MM.1S (cell line): ENCODE results near the gene DNLZ.

Experiments used
- DNase-seq: peaks from one replicate; pipeline ENCODE4 v3.0.0-alpha.2; 2015
- H2AFZ ChIP-seq: fragments of 300-600 bp; sonication (generic); 2 replicates; pipeline ENCODE4 v1.6.0; 2016; ENCODE audit warnings: antibody characterized with exemption, low read length
- H3F3A ChIP-seq: fragments of 300-600 bp; sonication (generic); 2 replicates; pipeline ENCODE4 v1.6.1; 2016; ENCODE audit warnings: mild to moderate bottlenecking, antibody characterized with exemption, low read length, moderate library complexity, mixed read lengths; ENCODE audit not compliant: insufficient read depth
- H3K27ac ChIP-seq: fragments of 300-600 bp; sonication (generic); 2 replicates; pipeline ENCODE4 v1.5.1; 2016; ENCODE audit warnings: mild to moderate bottlenecking, low read length
- H3K27me3 ChIP-seq: fragments of 300-600 bp; sonication (generic); replicated peaks from 2 replicates; pipeline ENCODE4 v1.6.0; 2016; ENCODE audit warnings: low read length; ENCODE audit not compliant: insufficient read depth
- H3K36me3 ChIP-seq: fragments of 300-600 bp; sonication (generic); replicated peaks from 2 replicates; pipeline ENCODE4 v1.6.1; 2016; ENCODE audit warnings: mild to moderate bottlenecking, low read length, mixed read lengths; ENCODE audit not compliant: insufficient read depth
- H3K4me1 ChIP-seq: fragments of 300-600 bp; sonication (generic); 2 replicates; pipeline ENCODE4 v1.6.1; 2016; ENCODE audit warnings: low read length, mixed read lengths
- H3K4me2 ChIP-seq: fragments of 300-600 bp; sonication (generic); 2 replicates; pipeline ENCODE4 v1.6.0; 2016; ENCODE audit warnings: low read depth, low read length
- H3K4me3 ChIP-seq: fragments of 300-600 bp; sonication (generic); 2 replicates; pipeline ENCODE4 v1.5.1; 2016; ENCODE audit warnings: low read length, mixed read lengths
- H3K79me2 ChIP-seq: fragments of 300-600 bp; sonication (generic); 2 replicates; pipeline ENCODE4 v1.6.1; 2016; ENCODE audit warnings: mixed run types, low read length, mixed read lengths
- H3K9ac ChIP-seq: fragments of 300-600 bp; sonication (generic); 2 replicates; pipeline ENCODE4 v1.6.1; 2016; ENCODE audit warnings: low read length, mixed read lengths
- H3K9me2 ChIP-seq: fragments of 300-600 bp; sonication (generic); replicated peaks from 2 replicates; pipeline ENCODE4 v1.6.1; 2016; ENCODE audit warnings: mild to moderate bottlenecking, low read length, mixed read lengths; ENCODE audit not compliant: insufficient read depth
- H3K9me3 ChIP-seq: fragments of 300-600 bp; sonication (generic); replicated peaks from 2 replicates; pipeline ENCODE4 v1.6.1; 2016; ENCODE audit warnings: mild to moderate bottlenecking, low read length, mixed read lengths; ENCODE audit not compliant: insufficient read depth
- H4K20me1 ChIP-seq: fragments of 300-600 bp; sonication (generic); 2 replicates; pipeline ENCODE4 v1.6.1; 2016; ENCODE audit warnings: mild to moderate bottlenecking, low read length, moderate library complexity, mixed read lengths; ENCODE audit not compliant: insufficient read depth
- CTCF ChIP-seq: fragments of 300-600 bp; sonication (generic); IDR thresholded peaks from 2 replicates; pipeline ENCODE4 v1.5.1; 2016; ENCODE audit warnings: antibody characterized with exemption, low read length, mixed read lengths
- EZH2 ChIP-seq: fragments of 300-600 bp; sonication (generic); optimal IDR thresholded peaks from 2 replicates; pipeline ENCODE3; 2017; ENCODE audit warnings: low read depth, mild to moderate bottlenecking, antibody characterized with exemption, low read length, mixed read lengths
- EZH2phosphoT487 ChIP-seq: fragments of 300-600 bp; sonication (generic); IDR thresholded peaks from 2 replicates; pipeline ENCODE4 v1.6.1; 2018; ENCODE audit warnings: antibody characterized with exemption, low read length

DNLZ gene

GRCh38 chr9:136325358-136325757, 38.2 kb downstream of the DNLZ start:
- Histone ChIP-seq H3K27ac (no peak overlapping the region), H3K9me3 (no peaks in the 10 kb centered on the region), H3F3A (no peaks in the 10 kb centered on the region), H3K27me3 (peaks cover 92% of the 10 kb centered on the region), H3K4me3 (no peak overlapping the region), H3K36me3 (no peaks in the 10 kb centered on the region), H3K9ac (no peak overlapping the region), H3K79me2 (no peaks in the 10 kb centered on the region), H2AFZ (no peak overlapping the region), H3K4me1 (no peaks in the 10 kb centered on the region), H3K4me2 (no peak overlapping the region), H3K9me2 (no peaks in the 10 kb centered on the region), H4K20me1 (no peaks in the 10 kb centered on the region)
- DNase-seq, result no peak
- TF ChIP-seq CTCF (no peak), EZH2 (no peak), EZH2phosphoT487 (no peak)

GRCh38 chr9:136324501-136325300, 38.8 kb downstream of the DNLZ start:
- Histone ChIP-seq H4K20me1 (no peaks in the 10 kb centered on the region), H3K79me2 (no peaks in the 10 kb centered on the region), H2AFZ (no peak overlapping the region), H3K4me2 (no peak overlapping the region), H3K9me3 (no peaks in the 10 kb centered on the region), H3K4me3 (no peak overlapping the region), H3K27me3 (peaks cover 92% of the 10 kb centered on the region), H3K9me2 (no peaks in the 10 kb centered on the region), H3F3A (no peaks in the 10 kb centered on the region), H3K27ac (no peak overlapping the region), H3K4me1 (no peaks in the 10 kb centered on the region), H3K36me3 (no peaks in the 10 kb centered on the region), H3K9ac (no peak overlapping the region)
- TF ChIP-seq CTCF (no peak), EZH2phosphoT487 (no peak), EZH2 (no peak)
- DNase-seq, result no peak

GRCh38 chr9:136323371-136323789, 40.2 kb downstream of the DNLZ start:
- Histone ChIP-seq H4K20me1 (no peaks in the 10 kb centered on the region), H3F3A (no peaks in the 10 kb centered on the region), H3K36me3 (no peaks in the 10 kb centered on the region), H3K4me2 (no peak overlapping the region), H3K27ac (no peak overlapping the region), H3K4me1 (no peaks in the 10 kb centered on the region), H3K9me3 (no peaks in the 10 kb centered on the region), H3K4me3 (no peak overlapping the region), H3K79me2 (no peaks in the 10 kb centered on the region), H3K27me3 (peaks cover 90% of the 10 kb centered on the region), H3K9me2 (no peaks in the 10 kb centered on the region), H3K9ac (no peak overlapping the region), H2AFZ (no peak overlapping the region)
- TF ChIP-seq EZH2, result no peak
- no peak for DNase-seq

- no peak overlapping the region for H3K4me3 ChIP-seq
- H3K9ac ChIP-seq, result no peak overlapping the region
- H3K27ac ChIP-seq, result no peak overlapping the region
- no peaks in the 10 kb centered on the region for H3F3A ChIP-seq
- H3K36me3 ChIP-seq, result no peaks in the 10 kb centered on the region
- H3K27me3 ChIP-seq, result peaks cover 90% of the 10 kb centered on the region
- no peak overlapping the region for H2AFZ ChIP-seq
- no peaks in the 10 kb centered on the region for H3K9me2 ChIP-seq
- H3K4me2 ChIP-seq, result no peak overlapping the region
- no peaks in the 10 kb centered on the region for H4K20me1 ChIP-seq
- H3K4me1 ChIP-seq, result no peaks in the 10 kb centered on the region
- H3K79me2 ChIP-seq, result no peaks in the 10 kb centered on the region
- TF ChIP-seq EZH2phosphoT487 (no peak), CTCF (no peak)
- no peaks in the 10 kb centered on the region for H3K9me3 ChIP-seq
- DNase-seq, result no peak
These were observed 40.7 kb downstream of the DNLZ start for GRCh38 chr9:136322756-136323330.
